ENCODE data around the gene DAAM1.

DAAM1 gene

GRCh38 chr14:59225281-59225680 is 36.8 kb downstream of the DAAM1 start:
- DNase-seq: no peak

DNA sequence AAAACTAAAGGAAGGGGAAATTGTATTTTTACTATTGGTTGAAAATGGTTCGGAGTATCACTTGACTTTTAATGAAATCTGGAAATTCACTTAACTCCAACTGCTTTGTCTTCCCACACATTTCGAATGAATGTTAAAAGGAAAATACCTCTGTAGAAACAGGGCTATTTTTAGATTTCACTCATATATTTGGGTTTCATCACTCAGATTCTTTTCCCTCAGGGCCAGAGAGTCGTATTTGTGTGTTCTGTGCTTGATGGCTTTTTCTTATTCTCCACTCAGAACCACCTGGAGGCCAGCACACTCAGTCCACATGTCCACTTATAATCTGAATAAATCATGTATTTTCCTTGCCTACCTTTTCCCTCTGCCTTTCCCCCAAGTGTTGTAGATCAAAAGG is 40.0 kb downstream of the DAAM1 start:
- DNase-seq: no peak

DNA sequence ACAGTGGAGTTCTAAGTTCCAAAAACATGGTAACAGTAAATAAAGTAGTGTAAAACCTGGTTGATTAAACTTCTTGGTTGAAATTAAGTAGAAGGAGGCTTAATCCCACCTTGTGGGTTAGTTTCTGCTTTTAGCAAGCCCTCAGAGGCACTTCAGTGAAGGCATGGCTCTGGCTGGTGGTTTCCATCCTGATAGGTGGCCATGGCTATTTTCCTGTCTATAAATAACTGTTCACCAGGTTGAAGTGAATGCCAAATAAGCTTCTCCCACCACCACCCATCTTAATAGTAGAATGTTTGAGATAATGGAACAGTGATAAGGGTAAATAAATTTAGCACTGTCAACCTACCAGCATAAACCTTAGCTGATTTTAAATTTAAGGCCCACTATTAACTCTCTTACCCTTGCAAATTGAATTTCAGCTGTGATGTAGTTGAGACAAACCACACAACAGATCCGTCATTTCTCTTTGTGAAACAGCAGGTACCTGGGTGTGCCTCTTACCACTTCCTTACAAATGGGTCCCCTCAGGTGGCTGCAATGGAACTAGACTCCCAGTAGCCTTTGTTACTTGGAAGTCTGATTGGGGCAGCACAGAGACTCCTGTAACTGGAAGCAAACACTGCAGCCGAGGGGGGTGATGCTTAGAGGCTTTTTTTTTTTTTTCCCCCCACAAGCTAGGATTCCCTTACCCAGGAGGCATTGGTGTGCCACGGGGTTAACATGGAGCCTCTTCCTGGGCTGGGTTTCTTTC is 41.4 kb downstream of the DAAM1 start:
- peak; percentile 7 for DNase-seq

DNA sequence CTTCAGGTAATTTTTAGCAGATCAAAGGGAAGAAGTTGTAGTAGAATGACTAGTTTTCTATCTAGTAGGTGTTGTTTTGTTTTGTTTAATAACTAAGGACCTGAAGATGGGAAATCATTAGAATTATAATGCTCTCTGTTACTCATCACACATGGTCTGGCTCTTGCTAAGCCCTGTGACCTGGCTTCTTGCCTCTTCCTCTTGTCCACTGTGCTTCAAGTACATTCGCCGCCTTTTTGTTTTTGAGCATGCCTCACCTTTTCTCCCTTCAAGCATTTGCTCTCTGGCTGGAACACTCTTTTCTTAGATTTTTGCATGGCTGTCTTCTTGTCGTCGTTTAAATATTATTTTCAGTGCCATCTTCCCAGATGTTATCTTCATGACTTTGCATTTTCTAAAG is 47.7 kb downstream of the DAAM1 start:
- DNase-seq: no peak

- no peak for DNase-seq
These were observed 49.7 kb downstream of the DAAM1 start for GRCh38 chr14:59238216-59238615.

- DNase-seq: no peak
These were observed 50.6 kb downstream of the DAAM1 start for GRCh38 chr14:59239022-59239421.

DNA sequence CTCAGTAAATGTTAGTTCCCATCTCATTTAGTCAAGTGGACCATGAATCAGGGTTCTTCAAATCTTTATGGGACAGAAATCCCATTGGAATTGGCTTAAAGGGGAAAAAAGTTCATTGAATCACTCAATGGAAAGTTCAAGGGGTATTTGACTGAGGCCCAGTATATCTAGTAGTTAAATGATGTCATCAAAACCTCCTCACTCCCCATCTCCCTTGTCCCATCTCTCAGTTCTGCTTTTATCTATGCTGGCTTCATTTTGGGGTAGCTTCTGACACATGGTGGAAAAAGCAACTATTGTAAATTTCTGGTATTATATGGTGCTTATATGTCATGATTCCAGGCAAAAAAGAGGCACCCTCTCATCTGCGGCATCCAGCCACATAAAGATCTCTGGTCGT is 51.9 kb downstream of the DAAM1 start:
- DNase-seq: no peak

DNA sequence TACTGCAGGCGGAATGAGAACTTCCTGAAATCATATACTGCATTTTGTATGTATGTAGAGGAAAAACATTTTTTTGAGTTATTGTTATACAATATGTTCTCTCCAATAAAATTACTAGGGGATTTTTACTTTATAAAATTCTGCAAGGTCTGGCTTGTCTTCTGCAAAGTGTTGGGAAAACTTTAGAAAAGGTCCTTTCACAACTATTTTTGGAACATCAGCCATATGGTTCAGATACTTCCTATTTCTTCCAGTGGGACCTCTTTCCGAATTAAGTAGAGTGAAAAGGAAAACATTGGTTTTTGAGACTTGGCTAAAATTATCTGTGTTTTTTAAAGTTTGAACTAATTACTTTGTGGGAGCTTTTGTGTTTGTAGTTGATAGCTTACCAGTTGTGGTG is 52.7 kb downstream of the DAAM1 start:
- DNase-seq: no peak

- DNase-seq: no peak
These were observed 54.7 kb downstream of the DAAM1 start for GRCh38 chr14:59243174-59243573.

GRCh38 chr14:59244581-59244980 is 56.1 kb downstream of the DAAM1 start:
- no peak for DNase-seq

GRCh38 chr14:59245809-59246295 is 57.4 kb downstream of the DAAM1 start:
- DNase-seq: no peak

GRCh38 chr14:59246566-59246965 is 58.1 kb downstream of the DAAM1 start:
- DNase-seq: no peak

GRCh38 chr14:59247801-59248584 is 59.5 kb downstream of the DAAM1 start:
- DNase-seq: no peak

- DNase-seq: no peak
These were observed 60.6 kb downstream of the DAAM1 start for GRCh38 chr14:59249029-59249428.

DNA sequence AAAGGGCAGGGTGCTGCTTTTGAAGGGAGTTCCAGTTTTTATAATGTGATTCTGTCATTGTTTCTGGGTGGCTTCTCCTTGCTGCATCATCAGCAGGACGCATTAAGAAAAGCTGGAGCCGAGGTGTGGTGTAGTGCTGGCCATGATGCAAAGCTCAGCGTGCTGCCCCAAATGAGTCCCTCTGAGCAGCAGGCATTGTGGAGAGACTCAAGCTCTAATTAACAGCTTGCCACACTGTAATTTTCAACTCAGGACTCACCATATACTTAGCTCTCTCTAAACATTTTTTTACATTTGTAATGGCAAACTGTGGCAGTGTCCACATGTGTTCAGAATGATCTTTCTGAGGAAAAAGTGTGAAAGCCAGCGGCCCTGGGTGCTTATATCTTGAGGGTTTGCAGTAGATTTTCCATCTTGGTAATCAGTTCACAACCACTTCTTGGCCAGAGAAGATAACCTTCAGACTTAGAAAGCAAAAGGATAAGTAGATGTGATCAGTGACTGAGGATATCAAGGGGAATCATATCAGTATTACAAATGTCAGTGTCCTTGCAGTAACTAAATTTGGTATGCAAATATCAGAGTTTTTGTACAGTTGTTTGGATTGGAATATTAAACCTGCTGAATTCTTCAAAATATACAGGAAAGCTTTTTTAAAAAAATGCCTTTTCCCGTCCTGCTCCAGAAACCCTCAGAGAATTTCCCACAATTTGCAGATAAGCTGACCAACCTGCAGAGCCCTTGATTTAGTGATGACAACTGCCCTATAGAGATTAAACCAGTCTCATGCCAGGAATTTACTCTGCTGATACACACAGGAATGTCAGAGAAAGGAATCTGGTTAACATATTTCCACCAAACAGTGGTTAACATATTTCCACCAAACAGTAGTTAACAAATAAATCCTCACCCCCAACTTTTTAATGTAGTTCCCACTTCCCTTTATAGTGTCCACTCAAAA is 63.6 kb downstream of the DAAM1 start:
- no peak for DNase-seq

DNA sequence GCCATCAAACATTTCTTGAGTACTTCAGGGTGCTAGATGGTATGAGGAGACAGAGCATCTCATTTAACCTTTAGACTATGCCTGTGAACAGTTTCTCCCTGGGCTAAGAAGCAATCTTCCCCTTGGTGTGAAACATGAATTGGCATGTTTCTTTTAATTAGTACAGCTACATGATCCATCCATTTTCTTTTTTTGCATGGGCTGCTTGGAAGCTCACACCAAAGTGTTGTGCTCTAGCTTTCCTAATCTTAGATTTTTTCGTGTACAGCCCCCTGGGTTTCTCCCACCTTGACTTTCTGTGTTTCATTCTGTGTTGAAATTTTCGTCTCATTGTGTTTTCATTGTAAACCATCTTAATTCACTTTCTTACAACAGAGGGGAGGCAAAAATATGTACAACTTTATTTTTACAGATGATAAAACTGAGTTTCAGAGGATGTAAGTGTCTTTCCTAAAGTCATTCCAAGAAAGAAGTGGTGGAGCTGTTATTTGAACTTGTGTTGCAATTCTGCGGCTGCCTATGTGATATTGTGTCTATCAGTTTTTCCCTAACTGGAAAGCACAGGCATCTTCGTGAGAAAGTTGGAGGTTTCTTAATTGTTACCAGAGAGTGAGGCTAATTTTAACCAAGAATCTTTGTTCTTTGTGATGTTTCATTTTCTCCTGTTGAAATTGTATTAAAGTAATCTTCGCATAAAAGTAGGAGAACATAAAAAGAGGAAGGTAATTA is 64.5 kb downstream of the DAAM1 start:
- DNase-seq: no peak

DNA sequence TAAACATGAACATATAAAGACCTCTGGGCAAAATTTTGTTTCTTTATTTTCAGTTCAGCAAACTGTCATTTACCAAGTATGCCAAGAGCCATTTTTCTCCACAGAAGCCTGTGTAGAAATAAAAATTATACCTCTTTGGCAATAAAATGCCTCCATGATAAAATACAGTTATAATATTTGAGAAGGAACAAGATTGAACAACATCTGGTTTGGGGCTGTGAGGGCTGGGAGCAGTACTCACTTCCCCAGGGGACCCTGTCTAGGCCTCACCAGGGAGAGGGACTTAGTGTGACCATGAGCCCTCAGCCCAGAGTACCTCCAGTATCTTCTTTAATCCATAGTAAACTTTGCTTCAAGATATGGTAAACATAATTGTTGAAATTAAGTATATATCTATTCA is 65.1 kb downstream of the DAAM1 start:
- no peak for DNase-seq

DNA sequence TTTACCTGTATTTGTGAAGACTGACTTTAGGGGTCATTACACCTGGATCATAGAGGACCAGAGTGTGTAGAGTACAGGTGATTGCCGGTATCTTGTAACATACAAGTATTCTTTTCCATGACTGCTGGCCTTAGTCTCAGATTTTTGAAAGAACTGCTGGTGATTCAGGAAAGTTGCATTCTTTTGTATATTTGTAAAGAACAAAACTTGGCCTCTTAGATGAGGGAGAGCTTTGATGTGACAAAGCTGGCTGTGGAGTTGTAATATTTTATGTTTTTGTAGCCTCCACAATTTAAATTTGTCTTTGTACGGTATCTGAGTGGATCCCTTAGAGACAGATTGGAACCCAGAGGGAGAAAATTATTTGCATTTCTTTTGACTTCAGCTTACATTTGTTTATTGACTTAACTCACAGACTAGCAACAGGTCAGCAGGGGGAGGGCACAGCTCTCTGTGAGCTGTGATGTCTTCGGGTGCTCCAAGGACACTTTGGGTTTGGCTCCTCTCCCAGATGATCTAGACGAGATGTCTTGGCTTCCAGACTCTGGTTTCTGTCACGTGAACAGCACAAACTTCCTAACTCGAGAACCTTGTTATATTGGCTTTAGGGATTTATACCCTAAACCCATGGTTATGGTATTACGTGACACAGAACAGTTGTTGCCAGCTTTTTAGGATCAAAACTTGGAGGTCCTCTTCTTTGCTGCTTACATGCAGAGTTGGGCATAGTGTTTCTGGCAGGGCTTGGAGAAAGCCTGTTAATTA is 65.9 kb downstream of the DAAM1 start:
- no peak for DNase-seq

DNA sequence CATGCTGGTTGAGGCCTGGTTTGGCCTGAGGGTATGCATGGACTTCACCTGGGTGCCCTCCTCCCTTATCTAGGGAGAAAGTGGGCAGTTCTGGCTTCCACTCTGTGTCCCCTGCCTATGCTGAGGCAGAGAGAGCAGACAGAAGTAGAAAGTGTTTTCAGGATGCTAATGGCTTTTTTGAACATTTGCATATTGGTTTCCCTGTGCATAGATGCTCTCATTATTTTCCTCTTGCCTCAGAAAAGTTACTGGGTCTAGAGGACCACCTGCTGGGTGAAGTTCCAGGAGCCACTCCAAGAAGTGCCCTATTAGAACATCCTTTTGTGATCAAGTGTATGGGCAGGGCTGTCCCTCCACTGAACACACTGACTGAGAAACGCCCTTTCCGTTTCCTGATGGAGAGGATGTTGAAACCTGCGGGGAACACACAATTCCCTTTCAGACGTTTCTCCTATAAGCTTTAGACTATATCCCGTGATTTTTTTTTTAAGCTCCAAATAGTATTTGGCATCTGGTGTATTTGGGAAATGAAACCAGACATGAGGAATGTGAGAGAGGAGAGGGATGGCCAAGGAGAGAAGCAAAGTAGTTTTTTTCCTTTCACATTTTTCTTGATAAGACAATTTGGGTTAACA is 66.6 kb downstream of the DAAM1 start:
- no peak for DNase-seq

DNA sequence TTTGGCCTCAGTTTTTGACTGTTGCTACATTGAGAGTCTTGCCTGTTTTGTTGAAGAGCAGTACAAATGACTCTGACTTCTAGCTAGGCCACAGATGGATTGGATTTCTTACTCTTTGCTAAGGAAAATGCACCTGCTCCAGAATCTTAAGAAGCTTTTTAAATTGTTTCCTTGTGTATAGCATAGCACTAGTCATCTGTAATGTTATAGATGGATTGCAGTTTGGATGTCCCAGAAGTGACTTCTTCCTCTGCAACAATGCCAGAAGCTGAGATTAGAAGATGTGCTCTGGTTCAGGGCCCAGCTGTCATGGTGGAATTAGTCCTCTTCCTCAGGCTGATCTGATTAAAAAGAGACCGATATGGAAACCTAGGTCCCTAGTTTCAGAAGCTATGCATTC is 67.9 kb downstream of the DAAM1 start:
- no peak for DNase-seq

DNA sequence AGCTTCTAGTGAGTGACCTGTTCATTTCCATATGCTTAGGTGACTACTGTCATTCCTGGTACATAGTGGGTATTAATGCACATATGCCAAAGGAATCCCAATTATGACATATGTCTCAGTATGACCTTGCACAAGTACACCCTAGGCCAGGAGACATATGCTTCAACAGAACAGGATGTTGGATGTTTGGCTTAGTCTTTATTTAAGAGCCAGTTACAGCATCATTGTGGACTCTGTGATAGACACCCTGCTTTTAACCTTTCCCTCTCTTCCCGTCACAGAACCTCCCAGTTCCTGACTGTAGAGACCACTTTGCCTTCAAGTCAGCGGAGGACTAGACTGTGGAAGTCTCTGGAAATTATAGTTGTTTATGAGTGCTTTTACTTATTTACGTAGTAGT is 72.9 kb downstream of the DAAM1 start:
- no peak for DNase-seq
